HL-60 (cell line): Measurements from ENCODE around the gene SNTG2.

ENCODE experiments used
- DNase-seq, 2 experiments: peaks; one replicate each; pipeline ENCODE4 v3.0.0-alpha.2; 2010 to 2020; ENCODE audit warnings: low read depth in 1 of 2, low spot score in 1 of 2
- H3K27ac ChIP-seq: fragments of 250-450 bp; sonication (Bioruptor Pico); replicated peaks from 2 replicates; pipeline ENCODE4 v1.5.1; 2020; ENCODE audit warnings: mild to moderate bottlenecking, moderate library complexity
- H3K27me3 ChIP-seq: fragments of 250-450 bp; sonication (Bioruptor Pico); 2 replicates; pipeline ENCODE4 v1.5.1; 2021; ENCODE audit warnings: mild to moderate bottlenecking, moderate library complexity; ENCODE audit not compliant: insufficient read depth, poor library complexity, severe bottlenecking
- H3K4me3 ChIP-seq: replicated peaks from 2 replicates; pipeline ENCODE4 v1.5.1; 2011; ENCODE audit warnings: mild to moderate bottlenecking, control low read depth, low read length; ENCODE audit not compliant: insufficient read depth
- CTCF ChIP-seq: IDR thresholded peaks from one replicate; pipeline ENCODE4 v1.5.1; 2011; ENCODE audit warnings: low read length, control low read depth, inconsistent platforms; ENCODE audit not compliant: insufficient read depth
- GABPA ChIP-seq: IDR thresholded peaks from 2 replicates; pipeline ENCODE4 v1.6.1; 2012; ENCODE audit warnings: low read depth
- POLR2AphosphoS5 ChIP-seq: IDR thresholded peaks from 2 replicates; pipeline ENCODE4 v1.6.1; 2012; ENCODE audit warnings: low read depth
- REST ChIP-seq: IDR thresholded peaks from 2 replicates; pipeline ENCODE4 v1.6.1; 2012; ENCODE audit warnings: low read depth; ENCODE audit not compliant: insufficient replicate concordance
- SPI1 ChIP-seq: IDR thresholded peaks from 2 replicates; pipeline ENCODE4 v1.6.1; 2012; ENCODE audit warnings: low read depth, mild to moderate bottlenecking, borderline replicate concordance

SNTG2 gene

GRCh38 chr2:1154710-1155594, 204.3 kb downstream of the SNTG2 start:
- no peak overlapping the region for H3K27ac ChIP-seq
- no peak for DNase-seq
- no peak for TF ChIP-seq CTCF
- no peak for TF ChIP-seq POLR2AphosphoS5
- TF ChIP-seq GABPA, result no peak
- TF ChIP-seq REST, result no peak
- no peak for TF ChIP-seq SPI1
- H3K4me3 ChIP-seq, result no peak overlapping the region
- H3K27me3 ChIP-seq, result no peaks in the 10 kb centered on the region

- Histone ChIP-seq H3K4me3 (no peak overlapping the region), H3K27me3 (no peaks in the 10 kb centered on the region), H3K27ac (no peak overlapping the region)
- TF ChIP-seq CTCF, result no peak
- no peak for TF ChIP-seq GABPA
- no peak for TF ChIP-seq SPI1
- TF ChIP-seq REST, result no peak
- TF ChIP-seq POLR2AphosphoS5, result no peak
- no peak for DNase-seq
Observed at GRCh38 chr2:1156059-1156458, 205.4 kb downstream of the SNTG2 start.

GRCh38 chr2:1156531-1156930, 205.9 kb downstream of the SNTG2 start:
- Histone ChIP-seq H3K27me3 (no peaks in the 10 kb centered on the region), H3K4me3 (no peak overlapping the region), H3K27ac (no peak overlapping the region)
- DNase-seq, result no peak
- TF ChIP-seq GABPA (no peak), POLR2AphosphoS5 (no peak), SPI1 (no peak), REST (no peak), CTCF (no peak)
